HepG2 (cell line): Measurements from ENCODE around the gene ADIPOR2.

ENCODE experiments used
- CHD2 ChIP-seq: IDR thresholded peaks from 2 replicates; pipeline ENCODE4 v1.6.1; 2011; ENCODE audit warnings: low read depth, low read length, improper control_type of control experiment
- HNRNPUL1 ChIP-seq: fragments of 200-400 bp; formaldehyde crosslinking; IDR thresholded peaks from 2 replicates; pipeline ENCODE4 v1.6.1; 2017; ENCODE audit warnings: low read depth, mild to moderate bottlenecking, low read length, moderate library complexity
- NFYB ChIP-seq: sonication (generic); formaldehyde crosslinking; IDR thresholded peaks from 2 replicates; pipeline ENCODE4 v1.4.0; 2020; ENCODE audit warnings: missing genetic modification reagents
- RNF219 ChIP-seq: sonication (generic); formaldehyde crosslinking; IDR thresholded peaks from 2 replicates; pipeline ENCODE4 v1.5.0; 2020; ENCODE audit warnings: mild to moderate bottlenecking, missing genetic modification reagents
- ZBTB49 ChIP-seq: sonication (generic); formaldehyde crosslinking; IDR thresholded peaks from 2 replicates; pipeline ENCODE4 v1.4.0; 2020; ENCODE audit warnings: missing genetic modification reagents, borderline replicate concordance
- TF ChIP-seq, protein P1 (sequence below): sonication (generic); formaldehyde crosslinking; IDR thresholded peaks from 2 replicates; pipeline ENCODE4 v1.5.0; 2020; ENCODE audit warnings: mild to moderate bottlenecking, missing genetic modification reagents, moderate library complexity
- TF ChIP-seq, protein P2 (sequence below), 2 experiments: IDR thresholded peaks; 2 replicates each; pipeline ENCODE4 v1.6.1; 2011 to 2012; ENCODE audit warnings: low read length in 2 of 2, borderline replicate concordance in 1 of 2, low read depth in 1 of 2, mild to moderate bottlenecking in 1 of 2, moderate library complexity in 1 of 2

DNA sequence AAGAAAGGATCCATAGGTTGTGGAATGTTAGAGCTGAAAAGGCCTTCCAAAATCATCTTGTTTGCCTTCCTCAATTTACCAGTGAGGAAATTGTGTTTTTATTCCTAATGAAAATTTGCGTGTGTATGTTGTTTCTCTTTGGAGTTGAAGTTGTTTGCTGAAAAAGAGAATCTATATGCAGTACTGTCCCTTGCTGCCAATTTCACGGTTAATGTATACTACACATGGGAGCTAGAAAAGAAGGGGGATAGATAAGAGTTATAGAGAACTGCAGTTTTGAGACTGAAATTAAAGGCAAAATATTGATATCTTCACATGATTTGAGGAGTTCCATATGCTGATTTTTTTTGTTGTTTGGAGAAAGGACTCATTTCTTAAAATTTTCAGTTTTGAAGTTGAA, 67.5 kb downstream of the ADIPOR2 start:
- TF ChIP-seq, protein P1, sequence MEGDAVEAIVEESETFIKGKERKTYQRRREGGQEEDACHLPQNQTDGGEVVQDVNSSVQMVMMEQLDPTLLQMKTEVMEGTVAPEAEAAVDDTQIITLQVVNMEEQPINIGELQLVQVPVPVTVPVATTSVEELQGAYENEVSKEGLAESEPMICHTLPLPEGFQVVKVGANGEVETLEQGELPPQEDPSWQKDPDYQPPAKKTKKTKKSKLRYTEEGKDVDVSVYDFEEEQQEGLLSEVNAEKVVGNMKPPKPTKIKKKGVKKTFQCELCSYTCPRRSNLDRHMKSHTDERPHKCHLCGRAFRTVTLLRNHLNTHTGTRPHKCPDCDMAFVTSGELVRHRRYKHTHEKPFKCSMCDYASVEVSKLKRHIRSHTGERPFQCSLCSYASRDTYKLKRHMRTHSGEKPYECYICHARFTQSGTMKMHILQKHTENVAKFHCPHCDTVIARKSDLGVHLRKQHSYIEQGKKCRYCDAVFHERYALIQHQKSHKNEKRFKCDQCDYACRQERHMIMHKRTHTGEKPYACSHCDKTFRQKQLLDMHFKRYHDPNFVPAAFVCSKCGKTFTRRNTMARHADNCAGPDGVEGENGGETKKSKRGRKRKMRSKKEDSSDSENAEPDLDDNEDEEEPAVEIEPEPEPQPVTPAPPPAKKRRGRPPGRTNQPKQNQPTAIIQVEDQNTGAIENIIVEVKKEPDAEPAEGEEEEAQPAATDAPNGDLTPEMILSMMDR (CRISPR knock-in tag), result no peak
- TF ChIP-seq RNF219 (CRISPR knock-in tag) (no peak), ZBTB49 (CRISPR knock-in tag) (no peak), CHD2 (no peak), HNRNPUL1 (no peak), NFYB (CRISPR knock-in tag) (no peak)
- TF ChIP-seq, protein P2, sequence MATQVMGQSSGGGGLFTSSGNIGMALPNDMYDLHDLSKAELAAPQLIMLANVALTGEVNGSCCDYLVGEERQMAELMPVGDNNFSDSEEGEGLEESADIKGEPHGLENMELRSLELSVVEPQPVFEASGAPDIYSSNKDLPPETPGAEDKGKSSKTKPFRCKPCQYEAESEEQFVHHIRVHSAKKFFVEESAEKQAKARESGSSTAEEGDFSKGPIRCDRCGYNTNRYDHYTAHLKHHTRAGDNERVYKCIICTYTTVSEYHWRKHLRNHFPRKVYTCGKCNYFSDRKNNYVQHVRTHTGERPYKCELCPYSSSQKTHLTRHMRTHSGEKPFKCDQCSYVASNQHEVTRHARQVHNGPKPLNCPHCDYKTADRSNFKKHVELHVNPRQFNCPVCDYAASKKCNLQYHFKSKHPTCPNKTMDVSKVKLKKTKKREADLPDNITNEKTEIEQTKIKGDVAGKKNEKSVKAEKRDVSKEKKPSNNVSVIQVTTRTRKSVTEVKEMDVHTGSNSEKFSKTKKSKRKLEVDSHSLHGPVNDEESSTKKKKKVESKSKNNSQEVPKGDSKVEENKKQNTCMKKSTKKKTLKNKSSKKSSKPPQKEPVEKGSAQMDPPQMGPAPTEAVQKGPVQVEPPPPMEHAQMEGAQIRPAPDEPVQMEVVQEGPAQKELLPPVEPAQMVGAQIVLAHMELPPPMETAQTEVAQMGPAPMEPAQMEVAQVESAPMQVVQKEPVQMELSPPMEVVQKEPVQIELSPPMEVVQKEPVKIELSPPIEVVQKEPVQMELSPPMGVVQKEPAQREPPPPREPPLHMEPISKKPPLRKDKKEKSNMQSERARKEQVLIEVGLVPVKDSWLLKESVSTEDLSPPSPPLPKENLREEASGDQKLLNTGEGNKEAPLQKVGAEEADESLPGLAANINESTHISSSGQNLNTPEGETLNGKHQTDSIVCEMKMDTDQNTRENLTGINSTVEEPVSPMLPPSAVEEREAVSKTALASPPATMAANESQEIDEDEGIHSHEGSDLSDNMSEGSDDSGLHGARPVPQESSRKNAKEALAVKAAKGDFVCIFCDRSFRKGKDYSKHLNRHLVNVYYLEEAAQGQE (IDR thresholded peaks at IDR 0.05; ENCODE audit: borderline replicate concordance in 1 of 2, low read depth in 1 of 2, low read length in 2 of 2), result no peak
